A375 (cell line): Measurements from ENCODE around the gene LRRC36. TPM values are rescaled to one million over a fixed set of nuclear protein-coding genes. Genes with fewer than 3 reads are reported as not detected.

Experiments
- small RNA-seq: library from RNA; depleted of rRNA; stranded (forward); fragments of <200 nt; gene quantifications from one replicate; pipeline ENCODE3, GENCODE V24; 2014
- total RNA-seq: library from RNA; depleted of rRNA; stranded (reverse); fragments of >200 nt; shearing (Covaris generic); gene quantifications from 2 replicates; pipeline ENCODE4 v1.2.3, GENCODE V29; 2014; rRNA removed

LRRC36 gene, protein sequence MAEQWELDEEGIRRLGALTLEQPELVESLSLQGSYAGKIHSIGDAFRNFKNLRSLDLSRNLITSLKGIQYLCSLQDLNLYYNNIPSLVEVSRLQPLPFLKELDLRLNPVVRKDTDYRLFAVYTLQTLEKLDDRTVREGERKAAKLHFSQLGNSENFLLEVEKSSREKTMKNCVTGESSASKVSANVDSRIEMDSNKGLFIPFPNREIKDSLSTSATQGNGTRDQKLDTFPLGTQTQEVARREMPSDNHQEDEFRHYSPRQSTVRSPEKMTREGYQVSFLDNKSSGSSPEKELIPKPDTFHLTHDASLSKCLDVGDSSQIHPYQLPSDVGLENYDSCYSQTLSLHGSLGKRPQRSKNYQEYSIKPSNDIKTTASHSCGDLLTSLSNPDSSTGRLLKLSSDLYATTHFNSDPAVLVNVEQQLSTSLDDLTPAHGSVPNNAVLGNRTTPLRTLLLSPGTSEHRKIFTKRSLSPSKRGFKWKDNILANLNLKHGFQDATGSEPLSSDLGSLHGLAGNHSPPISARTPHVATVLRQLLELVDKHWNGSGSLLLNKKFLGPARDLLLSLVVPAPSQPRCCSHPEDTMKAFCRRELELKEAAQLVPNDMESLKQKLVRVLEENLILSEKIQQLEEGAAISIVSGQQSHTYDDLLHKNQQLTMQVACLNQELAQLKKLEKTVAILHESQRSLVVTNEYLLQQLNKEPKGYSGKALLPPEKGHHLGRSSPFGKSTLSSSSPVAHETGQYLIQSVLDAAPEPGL
- not detected in 2 replicates for total RNA-seq

DNA sequence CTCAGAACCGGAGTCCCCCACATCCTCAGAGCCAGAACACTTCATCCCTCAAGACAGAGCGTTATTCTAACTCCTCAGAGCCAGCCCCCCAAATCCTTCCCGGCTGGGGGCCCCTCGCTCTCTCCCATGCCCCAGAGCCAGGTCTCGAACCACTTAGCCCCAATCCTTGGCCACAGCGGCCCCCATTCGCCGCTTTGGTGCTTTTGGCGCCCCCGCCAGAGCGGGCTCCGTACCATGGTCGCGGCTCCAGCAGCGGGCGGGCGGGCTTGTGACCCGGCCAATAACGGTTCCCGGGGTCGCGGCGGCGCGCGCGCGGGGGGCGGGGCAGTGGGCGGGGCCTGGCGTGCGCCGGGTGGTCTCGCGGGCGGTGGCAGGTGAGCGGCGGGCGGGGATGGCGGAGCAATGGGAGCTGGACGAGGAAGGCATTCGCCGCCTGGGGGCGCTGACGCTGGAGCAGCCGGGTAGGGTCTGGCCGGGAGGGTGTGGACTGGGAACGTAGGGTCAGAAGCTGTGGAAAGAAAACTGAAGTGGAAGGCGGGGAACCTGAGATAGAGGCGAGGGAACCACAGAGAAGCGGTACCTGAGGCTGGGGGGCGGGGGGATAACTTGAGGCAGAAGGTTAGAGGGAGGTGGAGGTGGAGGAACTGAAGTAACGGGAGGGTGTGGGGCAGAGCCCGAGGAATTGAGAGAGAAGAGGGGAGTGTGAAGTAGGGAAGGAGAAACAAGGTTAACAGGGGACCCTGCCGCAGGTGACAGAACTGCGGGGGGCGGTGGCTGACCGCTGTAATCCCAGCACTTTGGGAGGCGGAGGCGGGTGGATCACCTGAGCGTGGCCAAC lies at the start of gene LRRC36, which contains the start of gene KCTD19:
Gene LRRC36, plus strand, starts transcription at position 344 of the 838 bp plus-strand sequence. Its CDS starts 48 bp downstream, at position 392.
Gene KCTD19, minus strand, starts transcription at position 270 of the 838 bp plus-strand sequence. Its CDS starts 34 bp downstream, at position 236.

DNA sequence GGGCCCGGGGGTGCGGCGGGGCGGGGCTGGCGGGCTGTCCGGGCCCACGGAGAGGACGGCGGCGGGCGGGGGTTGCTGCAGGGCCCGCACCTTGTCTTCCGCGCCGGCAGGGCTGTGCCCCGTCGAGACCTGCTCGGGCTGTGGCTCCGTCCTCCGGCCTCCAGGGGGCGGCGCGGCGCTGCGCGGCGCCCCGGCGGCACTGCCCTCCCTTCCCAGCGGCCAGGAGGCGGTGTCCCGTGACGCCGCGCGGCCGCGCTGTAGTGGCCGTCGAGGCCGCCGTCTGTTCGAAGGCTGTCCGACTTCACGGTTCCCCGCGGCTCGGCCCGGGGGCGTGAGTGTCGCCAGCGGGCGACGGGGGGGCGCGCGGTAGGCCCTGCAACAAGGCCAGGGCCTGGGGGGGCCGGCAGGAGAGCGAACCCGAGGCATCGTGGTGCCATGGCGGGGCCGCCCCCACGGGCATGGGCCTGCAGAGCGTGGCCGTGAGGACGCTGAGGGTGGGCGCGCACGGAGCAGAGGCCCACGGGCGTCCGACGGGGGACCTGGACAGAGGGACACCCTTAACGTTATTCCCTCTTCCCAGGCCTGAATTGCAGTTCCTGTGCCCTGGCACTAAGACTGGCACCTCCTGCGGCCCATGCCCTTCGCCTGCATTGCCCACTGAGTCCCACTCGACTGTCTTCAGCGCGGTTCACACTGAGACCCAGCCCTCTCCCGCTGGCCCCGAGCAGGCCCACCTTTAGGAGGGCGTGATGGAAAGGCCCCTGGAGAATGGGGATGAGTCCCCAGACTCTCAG lies 47.1 kb upstream of the LRRC36 start, which contains the start of gene PLEKHG4:
Gene PLEKHG4, plus strand, starts transcription at position 237 of the 794 bp plus-strand sequence. Its CDS starts 513 bp downstream, at position 750.

DNA sequence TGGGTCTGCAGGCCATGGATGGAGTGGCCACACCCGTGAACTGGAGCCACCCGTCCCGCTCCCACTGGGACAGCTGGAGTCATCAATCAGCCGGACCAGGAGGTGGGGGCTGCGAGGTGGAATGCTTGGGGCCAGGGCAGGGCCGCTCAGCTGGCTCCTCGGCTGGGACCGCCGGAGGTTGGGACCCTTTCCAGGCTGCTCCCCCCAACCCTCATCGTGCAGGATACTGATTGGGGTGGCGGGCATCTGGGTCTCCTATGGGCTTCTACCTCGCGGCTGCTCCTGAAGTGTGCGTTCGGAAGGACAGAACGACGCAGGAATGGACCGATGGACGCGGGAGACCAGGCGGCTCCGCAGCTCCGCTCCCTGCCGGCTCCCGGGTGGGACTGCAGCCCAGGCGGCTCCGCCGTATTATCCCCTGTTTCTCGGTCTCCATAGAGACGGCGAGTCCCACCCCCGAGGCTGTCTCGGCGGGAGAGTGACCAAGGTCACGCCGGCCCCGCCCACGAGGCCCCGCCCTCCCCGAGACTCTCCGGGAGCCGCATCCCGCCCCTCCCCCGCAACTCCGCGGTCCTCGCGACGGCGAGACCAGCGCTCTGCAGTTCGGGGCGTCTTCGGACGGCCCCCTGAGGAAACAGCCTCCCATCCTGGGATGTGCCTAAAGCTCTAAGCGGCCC lies 66.6 kb downstream of the LRRC36 start, which contains the start of gene TPPP3:
Gene TPPP3, minus strand, starts transcription at position 388 of the 677 bp plus-strand sequence. CDS start 2,387 bp downstream, outside the sequence.

DNA sequence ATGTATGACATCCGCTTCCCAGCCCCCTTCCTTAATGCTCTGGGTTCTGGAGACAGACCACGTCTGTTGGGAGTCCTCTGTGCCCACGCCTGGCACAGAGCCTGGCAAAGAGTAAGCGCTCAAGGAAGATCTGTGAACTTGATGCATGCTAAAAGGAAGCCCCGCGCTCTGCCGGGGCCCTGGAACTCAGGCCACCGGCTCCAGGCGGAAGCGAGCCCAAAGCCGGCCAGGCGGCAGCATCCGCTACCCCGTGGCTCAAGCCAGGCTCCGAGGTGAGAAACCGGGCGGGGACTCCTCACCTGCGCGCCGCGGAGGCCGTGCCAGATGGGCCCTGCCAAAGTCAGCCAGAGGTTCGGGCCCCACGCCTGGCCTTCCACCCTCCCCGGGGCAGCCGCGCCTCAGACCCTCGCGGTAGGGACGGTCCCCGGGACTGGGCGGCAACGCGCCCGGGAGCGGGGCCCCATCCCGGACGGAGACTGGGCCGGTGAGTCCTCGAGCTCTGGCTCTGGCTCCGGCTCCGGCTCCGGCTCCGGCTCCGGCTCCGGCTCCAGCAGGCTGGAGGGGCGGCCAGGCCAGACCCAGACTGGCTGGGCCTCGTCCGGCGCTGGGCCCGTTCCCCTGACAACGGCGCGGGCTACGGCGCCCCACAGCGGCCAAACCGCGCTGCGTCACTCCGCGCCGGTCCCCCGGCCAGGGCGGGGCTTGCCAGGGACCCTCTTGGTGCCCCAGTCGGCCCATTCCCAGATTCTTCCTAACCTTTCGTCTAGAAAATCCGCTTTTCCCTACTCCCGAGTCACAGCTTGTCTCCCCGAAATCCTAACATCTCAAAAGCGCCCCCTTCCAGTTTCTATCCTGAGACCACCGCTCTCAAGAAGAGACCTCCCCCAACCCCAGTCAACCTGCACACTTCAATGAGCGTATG lies 89.5 kb downstream of the LRRC36 start, which contains the start of gene ZDHHC1:
Gene ZDHHC1, minus strand, starts transcription at position 606 of the 922 bp plus-strand sequence. CDS start 8,702 bp downstream, outside the sequence.

DNA sequence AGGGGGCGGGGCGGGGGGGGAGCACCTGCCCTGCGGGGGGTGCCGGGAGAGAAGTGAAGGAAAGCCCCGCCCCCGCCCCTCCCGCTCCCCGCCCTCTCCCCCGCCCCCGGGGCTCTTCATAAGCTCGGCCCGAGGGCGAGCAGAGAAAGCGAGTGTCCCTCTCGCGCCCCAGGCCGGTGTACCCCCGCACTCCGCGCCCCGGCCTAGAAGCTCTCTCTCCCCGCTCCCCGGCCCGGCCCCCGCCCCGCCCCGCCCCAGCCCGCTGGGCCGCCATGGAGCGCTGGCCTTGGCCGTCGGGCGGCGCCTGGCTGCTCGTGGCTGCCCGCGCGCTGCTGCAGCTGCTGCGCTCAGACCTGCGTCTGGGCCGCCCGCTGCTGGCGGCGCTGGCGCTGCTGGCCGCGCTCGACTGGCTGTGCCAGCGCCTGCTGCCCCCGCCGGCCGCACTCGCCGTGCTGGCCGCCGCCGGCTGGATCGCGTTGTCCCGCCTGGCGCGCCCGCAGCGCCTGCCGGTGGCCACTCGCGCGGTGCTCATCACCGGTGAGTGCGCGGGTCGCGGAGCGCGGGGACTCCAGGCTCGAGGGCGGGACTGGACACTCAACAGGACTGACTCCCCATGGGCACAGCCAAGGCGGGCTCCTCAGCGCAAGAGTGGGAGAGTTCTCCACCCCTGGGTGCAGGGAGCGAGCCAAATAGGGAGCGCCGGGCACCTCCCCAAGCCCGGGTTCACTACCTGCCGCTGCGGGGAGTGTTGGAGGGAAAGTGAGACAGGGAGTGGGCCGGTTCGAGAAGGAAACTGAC lies 104.6 kb downstream of the LRRC36 start, which contains the start of gene HSD11B2:
Gene HSD11B2, plus strand, starts transcription at position 145 of the 798 bp plus-strand sequence. Its CDS starts 128 bp downstream, at position 273.

Small RNA genes within 50 kb of the gene (small RNA-seq; reads per million reads assigned to genes)
- not detected for gene RNU1-123P

Other genes starting within 250 kb of the LRRC36 start
- 8.0 and 10.1 TPM in 2 replicates for gene PHAF1, start 216.9 kb upstream of the LRRC36 start, total RNA-seq
- 0.42 and 0.45 TPM in 2 replicates for gene B3GNT9, start 175.8 kb upstream of the LRRC36 start, total RNA-seq
- 9.9 and 11.5 TPM in 2 replicates for gene TRADD, start 166.9 kb upstream of the LRRC36 start, total RNA-seq
- gene FBXL8, start 166.9 kb upstream of the LRRC36 start, total RNA-seq, result 9.3 and 17.5 TPM in 2 replicates
- gene HSF4, start 162.1 kb upstream of the LRRC36 start, total RNA-seq, result 16.1 and 23.6 TPM in 2 replicates
- gene NOL3, start 156.3 kb upstream of the LRRC36 start, total RNA-seq, result 35.3 and 38.1 TPM in 2 replicates
- gene MATCAP1, start 142.9 kb upstream of the LRRC36 start, total RNA-seq, result 24.4 and 25.3 TPM in 2 replicates
- 0.13 TPM in 1 of 2 replicates, not detected in the other for gene EXOC3L1, start 136.7 kb upstream of the LRRC36 start, total RNA-seq
- gene E2F4, start 134.7 kb upstream of the LRRC36 start, total RNA-seq, result 175 and 180 TPM in 2 replicates
- 1.6 and 3.5 TPM in 2 replicates for gene ELMO3, start 127.7 kb upstream of the LRRC36 start, total RNA-seq
- 56.0 and 80.0 TPM in 2 replicates for gene TMEM208, start 99.7 kb upstream of the LRRC36 start, total RNA-seq
- gene FHOD1, start 79.3 kb upstream of the LRRC36 start, total RNA-seq, result 46.7 and 52.4 TPM in 2 replicates
- 2.5 and 2.9 TPM in 2 replicates for gene SLC9A5, start 77.8 kb upstream of the LRRC36 start, total RNA-seq
- 23.7 and 26.2 TPM in 2 replicates for gene PLEKHG4, start 47.3 kb upstream of the LRRC36 start, total RNA-seq
- not detected in 2 replicates for gene KCTD19, start 74 bp upstream of the LRRC36 start, total RNA-seq
- 0.64 and 1.7 TPM in 2 replicates for gene TPPP3, start 66.7 kb downstream of the LRRC36 start, total RNA-seq
- gene ZDHHC1, start 89.7 kb downstream of the LRRC36 start, total RNA-seq, result 1.4 TPM in 1 of 2 replicates, not detected in the other
- 1.1 TPM in 1 of 2 replicates, not detected in the other for gene HSD11B2, start 104.3 kb downstream of the LRRC36 start, total RNA-seq
- gene ATP6V0D1, start 154.3 kb downstream of the LRRC36 start, total RNA-seq, result 42.6 and 43.2 TPM in 2 replicates
- gene AGRP, start 156.7 kb downstream of the LRRC36 start, total RNA-seq, result not detected in 2 replicates
- 39.7 and 41.7 TPM in 2 replicates for gene RIPOR1, start 202.0 kb downstream of the LRRC36 start, total RNA-seq
- 30.0 and 33.4 TPM in 2 replicates for gene CTCF, start 235.7 kb downstream of the LRRC36 start, total RNA-seq